ENCODE data around the gene FMNL2. TPM values are rescaled to one million over a fixed set of nuclear protein-coding genes. Genes with fewer than 3 reads are reported as not detected.
A peak's percentile ranks its signal among the peaks of the same experiment; 100 is the strongest.

The FMNL2 gene
- total RNA-seq, 1 donor from 2014 or later, result 5.5 TPM

- no peak for TF ChIP-seq CTCF (IDR thresholded peaks at IDR 0.05; ENCODE audit: borderline replicate concordance)
- DNase-seq, result no peak
- H3K27me3 ChIP-seq (ENCODE audit: low read depth), result no peaks in the 10 kb centered on the region
Measured at GRCh38 chr2:152428800-152429582, 94.0 kb downstream of the FMNL2 start.

GRCh38 chr2:152430876-152431275 lies 95.9 kb downstream of the FMNL2 start:
- no peak for TF ChIP-seq CTCF (IDR thresholded peaks at IDR 0.05; ENCODE audit: borderline replicate concordance)
- H3K27me3 ChIP-seq (ENCODE audit: low read depth), result no peaks in the 10 kb centered on the region
- no peak for DNase-seq
- no peaks in the 10 kb centered on the region for H3K9me3 ChIP-seq (replicated peaks)
- no peaks in the 10 kb centered on the region for H3K36me3 ChIP-seq
- H3K4me1 ChIP-seq, result peaks cover 29% of the 10 kb centered on the region
- intact Hi-C loops (cut with micrococcal nuclease), result no loop called here
- no peak overlapping the region for H3K4me3 ChIP-seq
- no peak overlapping the region for H3K27ac ChIP-seq (replicated peaks)

More at GRCh38 chr2:152428800-152429582, 94.0 kb downstream of the FMNL2 start:
- intact Hi-C loops (cut with micrococcal nuclease), result no loop called here
- H3K4me1 ChIP-seq, result peaks cover 27% of the 10 kb centered on the region
- no peaks in the 10 kb centered on the region for H3K9me3 ChIP-seq (replicated peaks)
- H3K4me3 ChIP-seq, result no peak overlapping the region
- no peaks in the 10 kb centered on the region for H3K36me3 ChIP-seq
- no peak overlapping the region for H3K27ac ChIP-seq (replicated peaks)

DNA sequence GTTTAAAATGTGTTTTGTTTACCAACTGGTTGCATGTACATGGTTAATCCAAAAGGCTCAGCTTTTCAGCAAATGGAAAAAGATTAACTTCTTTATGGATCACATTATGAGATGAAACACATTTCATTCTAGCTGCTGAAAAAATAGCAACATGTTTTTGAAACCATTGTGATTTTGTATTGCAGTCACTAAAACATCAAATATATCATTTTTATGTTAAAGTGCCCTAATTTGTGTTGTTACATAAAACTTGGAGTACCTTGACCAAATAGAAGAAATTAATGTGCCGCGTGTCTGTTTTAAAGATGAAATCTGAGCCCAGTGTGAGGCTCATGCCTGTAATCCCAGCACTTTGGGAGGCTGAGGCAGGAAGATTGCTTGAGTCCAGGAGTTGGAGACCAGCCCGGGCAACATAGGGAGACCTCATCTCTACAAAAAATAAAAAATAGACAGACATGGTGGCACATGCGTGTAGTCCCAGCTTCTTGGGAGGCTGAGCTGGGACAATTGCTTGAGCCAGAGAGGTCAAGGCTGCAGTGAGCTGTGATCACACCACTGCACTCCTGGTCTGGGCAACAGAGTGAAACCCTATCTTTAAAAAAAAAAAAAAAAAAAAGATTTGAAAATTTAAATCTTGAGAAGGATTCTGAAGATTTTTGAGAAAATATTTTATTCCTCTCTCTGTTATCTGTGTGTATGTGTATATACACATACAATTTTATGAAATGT lies 96.6 kb downstream of the FMNL2 start:
- Histone ChIP-seq H3K27me3 (ENCODE audit: low read depth) (no peaks in the 10 kb centered on the region), H3K27ac (replicated peaks) (peak overlapping the region; percentile 65), H3K9me3 (replicated peaks) (no peaks in the 10 kb centered on the region), H3K4me1 (peaks cover 29% of the 10 kb centered on the region), H3K4me3 (no peak overlapping the region), H3K36me3 (no peaks in the 10 kb centered on the region)
- no peak for TF ChIP-seq CTCF (IDR thresholded peaks at IDR 0.05; ENCODE audit: borderline replicate concordance)
- intact Hi-C loops (cut with micrococcal nuclease), result no loop called here
- DNase-seq, result no peak

DNA sequence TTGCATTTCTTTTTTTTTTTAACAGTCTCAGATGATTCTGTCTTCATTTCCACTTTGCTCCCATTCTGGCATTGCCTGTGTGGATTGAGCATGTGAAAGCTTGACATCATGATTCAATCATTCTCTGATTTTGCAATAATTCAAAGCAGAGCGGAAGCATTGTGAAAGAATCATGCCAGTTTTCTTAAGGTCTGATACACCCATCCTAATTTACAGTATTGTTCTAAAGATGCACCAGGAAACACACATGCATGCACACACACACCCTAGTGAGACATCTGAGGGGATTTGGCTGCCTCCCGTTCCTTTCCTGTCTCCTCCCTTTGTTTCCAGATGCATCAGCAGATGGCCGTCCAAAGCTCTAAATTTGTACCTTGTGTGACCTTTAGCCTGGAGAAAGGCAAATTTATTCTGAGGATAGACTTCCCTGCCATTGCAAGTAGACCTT lies 97.3 kb downstream of the FMNL2 start:
- Histone ChIP-seq H3K27ac (replicated peaks) (peak overlapping the region; percentile 65), H3K9me3 (replicated peaks) (no peaks in the 10 kb centered on the region), H3K4me3 (no peak overlapping the region), H3K4me1 (peaks cover 29% of the 10 kb centered on the region), H3K36me3 (no peaks in the 10 kb centered on the region), H3K27me3 (ENCODE audit: low read depth) (no peaks in the 10 kb centered on the region)
- no peak for TF ChIP-seq CTCF (IDR thresholded peaks at IDR 0.05; ENCODE audit: borderline replicate concordance)
- no peak for DNase-seq
- intact Hi-C loops (cut with micrococcal nuclease), result no loop called here

GRCh38 chr2:152432765-152433164 lies 97.8 kb downstream of the FMNL2 start:
- no peak for DNase-seq
- Histone ChIP-seq H3K27ac (replicated peaks) (peak overlapping the region; percentile 65), H3K27me3 (ENCODE audit: low read depth) (no peaks in the 10 kb centered on the region), H3K36me3 (no peaks in the 10 kb centered on the region), H3K4me1 (peaks cover 29% of the 10 kb centered on the region), H3K9me3 (replicated peaks) (no peaks in the 10 kb centered on the region), H3K4me3 (no peak overlapping the region)
- no peak for TF ChIP-seq CTCF (IDR thresholded peaks at IDR 0.05; ENCODE audit: borderline replicate concordance)
- intact Hi-C loops (cut with micrococcal nuclease), result no loop called here
